H1 (cell line): ENCODE measurements around the gene OGFOD1. TPM values are rescaled to one million over a fixed set of nuclear protein-coding genes. Genes with fewer than 3 reads are reported as not detected.

Source experiments
- CTCF ChIA-PET: fragments of 300-600 bp; sonication (Branson Sonifier 250); formaldehyde crosslinking; loops from one replicate; lab custom pipeline; 2021; ENCODE audit not compliant: partially characterized antibody; lab: Charles Lee
- POLR2A ChIA-PET: fragments of 300-600 bp; sonication (Branson Sonifier 250); formaldehyde crosslinking; loops from one replicate; lab custom pipeline; 2021; ENCODE audit warnings: inconsistent platforms; ENCODE audit not compliant: partially characterized antibody; lab: Charles Lee
- DNase-seq, 2 experiments: peaks; one replicate each; pipeline versions ENCODE4 v3.0.0 to v3.0.0-alpha.2; 2010 to 2022; ENCODE audit warnings: low spot score in 2 of 2, low read depth in 1 of 2, mixed read lengths in 1 of 2
- FAIRE-seq: peaks from 2 replicates; lab custom pipeline; 2011; peaks lifted over from hg19 to GRCh38; lab: Jason Lieb, UNC
- H2AFZ ChIP-seq: 2 replicates; pipeline ENCODE4 v1.8.1; 2012; ENCODE audit warnings: low read length, inconsistent platforms
- H2AK5ac ChIP-seq: 2 replicates; pipeline ENCODE4 v1.6.1; 2013; ENCODE audit warnings: low read depth, low read length
- H2BK120ac ChIP-seq: replicated peaks from 2 replicates; pipeline ENCODE3; 2013; ENCODE audit warnings: low read depth, low read length, inconsistent platforms
- H2BK12ac ChIP-seq: 2 replicates; pipeline ENCODE4 v1.6.1; 2013; ENCODE audit warnings: low read depth, low read length
- H2BK15ac ChIP-seq: 2 replicates; pipeline ENCODE4 v1.6.1; 2013; ENCODE audit warnings: low read length
- H2BK20ac ChIP-seq: 2 replicates; pipeline ENCODE4 v1.6.1; 2013; ENCODE audit warnings: low read length
- H2BK5ac ChIP-seq: 2 replicates; pipeline ENCODE4 v1.6.1; 2013; ENCODE audit warnings: low read depth, low read length
- H3K14ac ChIP-seq: 2 replicates; pipeline ENCODE4 v1.6.1; 2013; ENCODE audit warnings: inconsistent platforms; ENCODE audit not compliant: insufficient read length
- H3K18ac ChIP-seq: 2 replicates; pipeline ENCODE4 v1.6.1; 2013; ENCODE audit warnings: low read length; ENCODE audit errors: extremely low read depth
- H3K23ac ChIP-seq: 2 replicates; pipeline ENCODE4 v1.6.1; 2013; ENCODE audit warnings: inconsistent platforms; ENCODE audit not compliant: insufficient read length
- H3K23me2 ChIP-seq: 2 replicates; pipeline ENCODE4 v1.6.1; 2013; ENCODE audit warnings: low read depth, low read length
- H3K27ac ChIP-seq: 2 replicates; pipeline ENCODE4 v1.6.1; 2011; ENCODE audit warnings: low read depth, low read length, inconsistent platforms
- H3K27me3 ChIP-seq, 4 experiments: replicated peaks in 1 of 4; 1 replicate in 1 of 4; 2 replicates in 3 of 4; pipeline versions ENCODE4 v1.6.1 to v1.8.1; 2011 to 2013; ENCODE audit warnings: low read length in 3 of 4, mild to moderate bottlenecking in 3 of 4, inconsistent platforms in 2 of 4, mixed read lengths in 2 of 4, moderate library complexity in 1 of 4; ENCODE audit not compliant: control insufficient read depth in 3 of 4, insufficient read depth in 3 of 4; ENCODE audit errors: extremely low read depth in 1 of 4
- H3K36me3 ChIP-seq, 4 experiments: 2 replicates each; pipeline versions ENCODE4 v1.6.1 to v1.8.1; 2011 to 2013; ENCODE audit warnings: mild to moderate bottlenecking in 4 of 4, low read length in 3 of 4, moderate library complexity in 2 of 4, control low read depth in 1 of 4, inconsistent platforms in 1 of 4; ENCODE audit not compliant: insufficient read depth in 4 of 4, control insufficient read depth in 2 of 4
- H3K4ac ChIP-seq: replicated peaks from 2 replicates; pipeline ENCODE3; 2013; ENCODE audit warnings: low read length, low read depth, mixed read lengths, inconsistent platforms; ENCODE audit not compliant: insufficient read length
- H3K4me1 ChIP-seq, 4 experiments: replicated peaks in 1 of 4; 1 replicate in 1 of 4; 2 replicates in 3 of 4; pipeline versions ENCODE4 v1.6.1 to v1.8.1; 2011 to 2013; ENCODE audit warnings: low read length in 3 of 4, inconsistent platforms in 2 of 4, mixed read lengths in 1 of 4; ENCODE audit not compliant: insufficient read depth in 4 of 4, control insufficient read depth in 3 of 4
- H3K4me2 ChIP-seq, 2 experiments: 2 replicates each; pipeline versions ENCODE4 v1.6.1 to v1.8.1; 2011 to 2013; ENCODE audit warnings: low read depth in 2 of 2, low read length in 2 of 2, control low read depth in 1 of 2, inconsistent platforms in 1 of 2, mild to moderate bottlenecking in 1 of 2; ENCODE audit not compliant: insufficient read depth in 1 of 2
- H3K4me3 ChIP-seq, 4 experiments: fragments of 200-600, 300-600 bp in 1 of 4; sonication (generic), shearing (Covaris generic), sonication (Bioruptor Twin) in 1 of 4; 2 replicates each; pipeline versions ENCODE4 v1.5.1 to v1.8.1; 2011 to 2016; ENCODE audit warnings: low read length in 4 of 4, low read depth in 3 of 4, control low read depth in 2 of 4, inconsistent platforms in 2 of 4, mild to moderate bottlenecking in 2 of 4, mixed read lengths in 1 of 4, moderate library complexity in 1 of 4; ENCODE audit not compliant: insufficient read depth in 2 of 4; ENCODE audit errors: extremely low read depth in 1 of 4
- H3K56ac ChIP-seq: replicated peaks from 2 replicates; pipeline ENCODE3; 2013; ENCODE audit warnings: low read depth, mild to moderate bottlenecking, mixed read lengths, low read length, inconsistent platforms; ENCODE audit not compliant: insufficient read length
- H3K79me1 ChIP-seq: 2 replicates; pipeline ENCODE4 v1.6.1; 2013; ENCODE audit warnings: low read depth, low read length, control low read depth
- H3K79me2 ChIP-seq, 2 experiments: 2 replicates each; pipeline versions ENCODE4 v1.6.1 to v1.8.1; 2012 to 2013; ENCODE audit warnings: low read length in 2 of 2, mild to moderate bottlenecking in 2 of 2, inconsistent platforms in 1 of 2; ENCODE audit not compliant: insufficient read depth in 2 of 2, control insufficient read depth in 1 of 2
- H3K9ac ChIP-seq, 4 experiments: replicated peaks in 1 of 4; 1 replicate in 1 of 4; 2 replicates in 3 of 4; pipeline versions ENCODE4 v1.6.1 to v1.8.1; 2011 to 2013; ENCODE audit warnings: low read depth in 3 of 4, low read length in 3 of 4, control low read depth in 2 of 4, mild to moderate bottlenecking in 2 of 4, moderate library complexity in 2 of 4, inconsistent platforms in 1 of 4; ENCODE audit errors: extremely low read depth in 1 of 4
- H3K9me3 ChIP-seq, 2 experiments: 2 replicates each; pipeline versions ENCODE4 v1.6.1 to v1.8.1; 2012 to 2013; ENCODE audit warnings: mild to moderate bottlenecking in 2 of 2, moderate library complexity in 2 of 2, control low read depth in 1 of 2, inconsistent platforms in 1 of 2, low read depth in 1 of 2, low read length in 1 of 2, mixed read lengths in 1 of 2; ENCODE audit not compliant: insufficient read depth in 2 of 2
- H4K20me1 ChIP-seq, 2 experiments: replicated peaks in 1 of 2; 2 replicates each; pipeline versions ENCODE3 to v1.8.1; 2011 to 2013; ENCODE audit warnings: inconsistent platforms in 2 of 2, low read length in 2 of 2, mild to moderate bottlenecking in 1 of 2; ENCODE audit not compliant: insufficient read depth in 2 of 2, control insufficient read depth in 1 of 2
- H4K5ac ChIP-seq: 2 replicates; pipeline ENCODE4 v1.6.1; 2013; ENCODE audit warnings: low read length, low read depth, mixed read lengths, inconsistent platforms; ENCODE audit not compliant: insufficient read length
- H4K8ac ChIP-seq: 2 replicates; pipeline ENCODE4 v1.8.0; 2013; ENCODE audit warnings: mild to moderate bottlenecking, moderate library complexity, low read length, inconsistent platforms; ENCODE audit not compliant: insufficient read depth; ENCODE audit errors: extremely low read depth
- H4K91ac ChIP-seq: replicated peaks from 2 replicates; pipeline ENCODE3; 2013; ENCODE audit warnings: low read length, mixed read lengths, inconsistent platforms; ENCODE audit not compliant: insufficient read length
- FOSL1 ChIP-seq: IDR thresholded peaks from 2 replicates; pipeline ENCODE4 v1.6.1; 2011; ENCODE audit warnings: mild to moderate bottlenecking, low read depth, low read length, moderate library complexity; ENCODE audit not compliant: insufficient read depth
- HDAC6 ChIP-seq: IDR thresholded peaks from one replicate; pipeline ENCODE4 v1.7.1; 2012; ENCODE audit warnings: low read depth, mild to moderate bottlenecking, inconsistent platforms, low read length, moderate library complexity
- JUN ChIP-seq: IDR thresholded peaks from 2 replicates; pipeline ENCODE4 v1.6.1; 2011; ENCODE audit warnings: low read depth, mild to moderate bottlenecking, improper control_type of control experiment, low read length
- RFX5 ChIP-seq: IDR thresholded peaks from 2 replicates; pipeline ENCODE4 v1.6.1; 2011; ENCODE audit warnings: low read depth, low read length, improper control_type of control experiment, borderline replicate concordance
- SUZ12 ChIP-seq: fragments of 200-600 bp; sonication (generic); IDR thresholded peaks from 2 replicates; pipeline ENCODE4 v1.6.1; 2012; ENCODE audit warnings: mild to moderate bottlenecking, inconsistent platforms, low read length, moderate library complexity, mixed read lengths
- TAF1 ChIP-seq: IDR thresholded peaks from 2 replicates; pipeline ENCODE4 v1.6.1; 2011; ENCODE audit warnings: mild to moderate bottlenecking, low read depth, low read length
- WGBS, 2 experiments: shearing (Covaris generic) in 1 of 2; methylation state at CpG; one replicate each; pipeline versions ENCODE4 v1.1.6 to v1.1.7; 2013 to 2015; ENCODE audit warnings: low lambda C conversion rate in 2 of 2, mixed read lengths in 2 of 2, inconsistent platforms in 1 of 2, low coverage in 1 of 2, missing lambda C conversion rate in 1 of 2; ENCODE audit not compliant: insufficient replicate concordance in 2 of 2, insufficient coverage in 1 of 2, insufficient read length in 1 of 2; ENCODE audit errors: extremely low coverage in 1 of 2, missing lambda C conversion rate in 1 of 2; 5-methylcytosine and 5-hydroxymethylcytosine counted together
- polyA plus RNA-seq, 7 experiments: library from polyadenylated mRNA; depleted of rRNA in 3 of 7; stranded (reverse) in 5 of 7; unstranded in 2 of 7; fragments of >200 nt in 5 of 7; fragments of 200-250 nt in 2 of 7; gene quantifications; 1 replicate in 5 of 7; 2 replicates in 1 of 7; 4 replicates in 1 of 7; pipeline versions ENCODE4 v1.2.1 to v1.2.3, GENCODE V29; 2011 to 2013; ENCODE audit warnings: missing spikeins in 2 of 7, mixed read lengths in 2 of 7
- total RNA-seq: library from RNA; stranded (reverse); fragmentation: NEBNext Ultra II Directional; extraction: Animal tissue kit (Norgen Biotek cat#: 25700); gene quantifications from 2 replicates; pipeline ENCODE4 v1.2.1, GENCODE V29; 2021

OGFOD1 gene
- total and polyA plus RNA-seq, 2 of the 8 experiments (the other 6 are each of a cell fraction or from before 2014, with no cell fraction given): 24.6 to 61.4 TPM

DNA sequence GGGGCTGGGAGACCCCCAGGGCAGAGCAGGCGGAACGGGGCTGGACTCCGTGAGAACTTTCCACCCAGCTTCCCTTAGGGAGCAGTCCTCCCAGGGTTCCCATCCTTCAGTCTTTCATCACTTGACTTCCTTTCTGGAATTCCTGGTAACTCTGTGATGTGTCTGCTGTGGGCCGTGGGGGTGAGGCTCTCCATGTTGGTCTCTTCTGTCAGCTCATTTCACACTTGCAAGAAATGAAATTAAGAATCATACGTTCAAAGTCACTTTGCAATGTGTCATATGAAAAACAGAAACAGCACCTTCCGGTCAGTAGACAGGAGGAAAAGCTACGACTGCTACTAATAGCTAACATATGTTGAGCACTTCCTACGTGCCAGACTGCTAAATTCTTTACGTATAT is 73.9 kb downstream of the OGFOD1 start:
- CTCF ChIA-PET: no interaction called here

More for the DNA sequence above, 73.9 kb downstream of the OGFOD1 start:
- Histone ChIP-seq H4K20me1 (no peaks in the 10 kb centered on the region), H3K18ac (no peak overlapping the region), H3K36me3 (no peaks in the 10 kb centered on the region), H2BK120ac (no peak overlapping the region), H4K5ac (no peak overlapping the region), H2BK12ac (no peak overlapping the region), H4K91ac (no peak overlapping the region), H3K27me3 (peaks cover 0 to 7% (median 1%) of the 10 kb centered on the region in 4 experiments; a peak in 4 of 7 replicates), H2AK5ac (no peak overlapping the region), H3K4me2 (no peak overlapping the region), H3K14ac (no peak overlapping the region), H3K79me2 (no peaks in the 10 kb centered on the region), H2BK15ac (no peak overlapping the region), H3K56ac (no peak overlapping the region), H3K23ac (no peak overlapping the region), H3K4ac (no peak overlapping the region), H3K27ac (no peak overlapping the region), H3K9ac (no peak overlapping the region), H2AFZ (no peak overlapping the region), H3K4me3 (no peak overlapping the region), H2BK5ac (no peak overlapping the region), H4K8ac (no peak overlapping the region; the same call in 1 of the 2 replicates), H3K23me2 (peaks cover under 1% of the 10 kb centered on the region; the same call in 1 of the 2 replicates), H2BK20ac (no peak overlapping the region), H3K9me3 (no peaks in the 10 kb centered on the region), H3K79me1 (no peaks in the 10 kb centered on the region), H3K4me1 (no peaks in the 10 kb centered on the region; a peak in 1 of 7 replicates)
- no peak for TF ChIP-seq JUN
- no peak for TF ChIP-seq SUZ12
- TF ChIP-seq TAF1: no peak
- TF ChIP-seq RFX5: no peak
- TF ChIP-seq HDAC6: no peak
- no peak for TF ChIP-seq FOSL1
- FAIRE-seq (no peak), DNase-seq (no peak)
- WGBS, 2 experiments: 87% methylated on average over 9 of the region's 9 CpGs; no CpG with 5 or more reads in 1 of the 2 experiments
- POLR2A ChIA-PET: no interaction called here
